HepG2 (cell line): ENCODE measurements around the gene MC1R. TPM values are rescaled to one million over a fixed set of nuclear protein-coding genes. Genes with fewer than 3 reads are reported as not detected.
A peak's percentile ranks its signal among the peaks of the same experiment; 100 is the strongest.

Experiments
- AKAP8 ChIP-seq: sonication (generic); formaldehyde crosslinking; IDR thresholded peaks from 2 replicates; pipeline ENCODE4 v1.5.1; 2020; ENCODE audit warnings: mild to moderate bottlenecking, missing genetic modification reagents
- BATF2 ChIP-seq: sonication (generic); formaldehyde crosslinking; IDR thresholded peaks from 2 replicates; pipeline ENCODE4 v1.8.0; 2022; ENCODE audit warnings: mild to moderate bottlenecking, missing genetic modification reagents, moderate library complexity
- HOXA9 ChIP-seq: sonication (generic); formaldehyde crosslinking; IDR thresholded peaks from 2 replicates; pipeline ENCODE4 v1.8.1; 2022; ENCODE audit warnings: missing genetic modification reagents, mild to moderate bottlenecking, moderate library complexity, borderline replicate concordance
- MATR3 ChIP-seq: sonication (generic); formaldehyde crosslinking; IDR thresholded peaks from 2 replicates; pipeline ENCODE4 v1.4.0; 2020; ENCODE audit warnings: missing genetic modification reagents
- MZF1 ChIP-seq: sonication (generic); formaldehyde crosslinking; IDR thresholded peaks from 2 replicates; pipeline ENCODE4 v1.8.1; 2023; ENCODE audit warnings: mild to moderate bottlenecking, missing genetic modification reagents, borderline replicate concordance
- NBN ChIP-seq: fragments of 450-650 bp; conservative IDR thresholded peaks from 2 replicates; pipeline ENCODE4 v1.6.1; 2017
- NFKB2 ChIP-seq: sonication (generic); formaldehyde crosslinking; IDR thresholded peaks from 2 replicates; pipeline ENCODE4 v1.4.0; 2020; ENCODE audit warnings: missing genetic modification reagents, borderline replicate concordance
- NONO ChIP-seq, 2 experiments: fragments of 450-650 bp in 1 of 2; sonication (generic) in 1 of 2; formaldehyde crosslinking in 1 of 2; IDR thresholded peaks in 1 of 2; conservative IDR thresholded peaks in 1 of 2; 2 replicates each; pipeline versions ENCODE4 v1.6.1 to v1.8.0; 2017 to 2022; ENCODE audit warnings: mild to moderate bottlenecking in 1 of 2, missing genetic modification reagents in 1 of 2, moderate library complexity in 1 of 2
- PLRG1 ChIP-seq: fragments of 450-650 bp; conservative IDR thresholded peaks from 2 replicates; pipeline ENCODE4 v1.6.1; 2016
- PRDM10 ChIP-seq: sonication (generic); formaldehyde crosslinking; IDR thresholded peaks from 2 replicates; pipeline ENCODE4 v1.4.0; 2020; ENCODE audit warnings: low read depth, missing genetic modification reagents
- ZKSCAN1 ChIP-seq: fragments of 150-350 bp; IDR thresholded peaks from 2 replicates; pipeline ENCODE4 v1.6.1; 2014; ENCODE audit warnings: low read length
- ZNF10 ChIP-seq: sonication (generic); formaldehyde crosslinking; IDR thresholded peaks from 2 replicates; pipeline ENCODE4 v1.4.0; 2020; ENCODE audit warnings: mild to moderate bottlenecking, low read depth, missing genetic modification reagents, borderline replicate concordance
- ZNF34 ChIP-seq: sonication (generic); formaldehyde crosslinking; IDR thresholded peaks from 2 replicates; pipeline ENCODE4 v1.4.0; 2020; ENCODE audit warnings: mild to moderate bottlenecking, missing genetic modification reagents, borderline replicate concordance
- ZNF614 ChIP-seq: IDR thresholded peaks from 2 replicates; pipeline ENCODE4 v1.6.1; 2018; ENCODE audit warnings: missing biosample characterization, missing genetic modification reagents, inconsistent platforms, borderline replicate concordance
- ZNF687 ChIP-seq: sonication (generic); formaldehyde crosslinking; IDR thresholded peaks from 2 replicates; pipeline ENCODE4 v1.5.1; 2020; ENCODE audit warnings: mild to moderate bottlenecking, missing genetic modification reagents, moderate library complexity
- ZNF75D ChIP-seq: sonication (generic); formaldehyde crosslinking; IDR thresholded peaks from 2 replicates; pipeline ENCODE4 v1.8.1; 2023; ENCODE audit warnings: missing genetic modification reagents, mild to moderate bottlenecking, borderline replicate concordance
- polyA plus RNA-seq, 8 experiments: library from polyadenylated mRNA; depleted of rRNA in 3 of 8; stranded (reverse) in 7 of 8; unstranded in 1 of 8; fragments of >200 nt; fragmentation: Illumina TruSeq in 4 of 8; extraction: Trizol in 4 of 8; gene quantifications; 2 replicates each; pipeline versions ENCODE4 v1.2.1 to v1.2.3, GENCODE V29; 2011 to 2016; ENCODE audit warnings: low read depth in 4 of 8, missing spikeins in 1 of 8, mixed read lengths in 1 of 8; ENCODE audit not compliant: insufficient read depth in 1 of 8
- total RNA-seq, 5 experiments: library from RNA; depleted of rRNA; stranded (reverse); fragments of >200 nt; fragmentation: Illumina TruSeq; extraction: Trizol; gene quantifications; 2 replicates each; pipeline ENCODE4 v1.2.3, GENCODE V29; 2016; ENCODE audit warnings: low read depth in 1 of 5

Gene MC1R
- total and polyA plus RNA-seq, 2 of the 13 experiments (the other 11 are each of a cell fraction or from before 2014, with no cell fraction given), result 9.1 to 14.8 TPM

GRCh38 chr16:89923640-89924296 is 5.1 kb downstream of the MC1R start (continued):
- TF ChIP-seq ZNF75D (CRISPR knock-in tag) (no peak), PRDM10 (CRISPR knock-in tag) (no peak; the same call in 1 of the 2 replicates), BATF2 (CRISPR knock-in tag) (peak; percentile 51; the same call in 1 of the 2 replicates), ZNF614 (peak; percentile 37; the same call in 1 of the 2 replicates), AKAP8 (no peak), PLRG1 (no peak), HOXA9 (CRISPR knock-in tag) (no peak; the same call in 1 of the 2 replicates), NBN (no peak), ZKSCAN1 (no peak), ZNF10 (CRISPR knock-in tag) (no peak), ZNF687 (CRISPR knock-in tag) (peak; percentile 35; the same call in 1 of the 2 replicates), MATR3 (no peak), NONO (IDR thresholded peaks at IDR 0.05) (no peak), NONO (CRISPR knock-in tag; conservative IDR thresholded peaks at IDR 0.05) (no peak), NFKB2 (CRISPR knock-in tag) (0 out of 2 replicates have a peak, but pooled peaks have one; percentile 14), MZF1 (CRISPR knock-in tag) (no peak), ZNF34 (no peak)
